DLD1 (cell line): ENCODE measurements around the gene SLCO4A1.

Experiments used
- in situ Hi-C: cut with HindIII; loops from 2 replicates; pipeline ENCODE4 v1.10.0; 2017; ENCODE audit warnings: low sequenced_read_pairs

The SLCO4A1 gene

GRCh38 chr20:62606551-62607201, 35.6 kb upstream of the SLCO4A1 start:
- in situ Hi-C loops: no loop called here

- in situ Hi-C loops: no loop called here
These were observed 34.7 kb upstream of the SLCO4A1 start for GRCh38 chr20:62607366-62608217.

GRCh38 chr20:62608218-62608565, 34.1 kb upstream of the SLCO4A1 start:
- in situ Hi-C loops: no loop called here

- in situ Hi-C loops: no loop called here
These were observed 33.0 kb upstream of the SLCO4A1 start for GRCh38 chr20:62609279-62609720.

- in situ Hi-C loops: no loop called here
These were observed 32.2 kb upstream of the SLCO4A1 start for GRCh38 chr20:62609811-62610757.

- in situ Hi-C loops: no loop called here
These were observed 31.3 kb upstream of the SLCO4A1 start for GRCh38 chr20:62611012-62611411.

- in situ Hi-C loops: no loop called here
These were observed 30.5 kb upstream of the SLCO4A1 start for GRCh38 chr20:62611819-62612218.

- in situ Hi-C loops: no loop called here
These were observed 28.0 kb upstream of the SLCO4A1 start for GRCh38 chr20:62614085-62614960.

GRCh38 chr20:62614961-62615680, 27.2 kb upstream of the SLCO4A1 start:
- in situ Hi-C loops: loop anchor here (5.0 kb wide), 1 partner anchor 38 kb away; no protein-coding TSS in a partner anchor

- in situ Hi-C loops: loop anchor here (5.0 kb wide), 1 partner anchor 38 kb away; no protein-coding TSS in a partner anchor
These were observed 26.5 kb upstream of the SLCO4A1 start for GRCh38 chr20:62615750-62616251.

- in situ Hi-C loops: loop anchor here (5.0 kb wide), 1 partner anchor 40 kb away; no protein-coding TSS in a partner anchor
These were observed 25.3 kb upstream of the SLCO4A1 start for GRCh38 chr20:62616728-62617621.

- in situ Hi-C loops: loop anchor here (5.0 kb wide), 1 partner anchor 41 kb away; no protein-coding TSS in a partner anchor
These were observed 24.4 kb upstream of the SLCO4A1 start for GRCh38 chr20:62617711-62618483.

GRCh38 chr20:62618611-62619529, 23.4 kb upstream of the SLCO4A1 start:
- in situ Hi-C loops: loop anchor here (5.0 kb wide), 1 partner anchor 42 kb away; no protein-coding TSS in a partner anchor

- in situ Hi-C loops: no loop called here
These were observed 21.7 kb upstream of the SLCO4A1 start for GRCh38 chr20:62620625-62621024.

GRCh38 chr20:62621251-62622110, 20.8 kb upstream of the SLCO4A1 start:
- in situ Hi-C loops: no loop called here
